Liver (tissue), 3 donors: ENCODE measurements around the gene SLC2A4RG.

ENCODE experiments used
- ATF3 ChIP-seq: IDR thresholded peaks from 2 replicates; pipeline ENCODE4 v1.6.1; 2016; ENCODE audit warnings: antibody characterized with exemption
- CTCF ChIP-seq: fragments of 150-350 bp; IDR thresholded peaks from 2 replicates; pipeline ENCODE4 v1.5.1; 2017; ENCODE audit warnings: improper control_type of control experiment, low read depth, low read length; ENCODE audit not compliant: missing input control
- FOXA1 ChIP-seq: IDR thresholded peaks from 2 replicates; pipeline ENCODE4 v1.6.1; 2016; ENCODE audit warnings: antibody characterized with exemption
- MAX ChIP-seq: IDR thresholded peaks from 2 replicates; pipeline ENCODE4 v1.6.1; 2016; ENCODE audit warnings: antibody characterized with exemption
- NR2F2 ChIP-seq: IDR thresholded peaks from 2 replicates; pipeline ENCODE4 v1.6.1; 2016; ENCODE audit warnings: antibody characterized with exemption
- RAD21 ChIP-seq, 2 donors: IDR thresholded peaks; 2 replicates each; pipeline ENCODE4 v1.6.1; 2016; ENCODE audit warnings: antibody characterized with exemption in 2 of 2, mild to moderate bottlenecking in 2 of 2
- REST ChIP-seq: IDR thresholded peaks from 2 replicates; pipeline ENCODE4 v1.6.1; 2016; ENCODE audit warnings: antibody characterized with exemption, mild to moderate bottlenecking
- SP1 ChIP-seq: IDR thresholded peaks from 2 replicates; pipeline ENCODE4 v1.6.1; 2018; ENCODE audit warnings: antibody characterized with exemption, mild to moderate bottlenecking
- YY1 ChIP-seq: IDR thresholded peaks from 2 replicates; pipeline ENCODE4 v1.6.1; 2016; ENCODE audit warnings: antibody characterized with exemption, mild to moderate bottlenecking
- ZBTB33 ChIP-seq: IDR thresholded peaks from 2 replicates; pipeline ENCODE4 v1.6.1; 2016; ENCODE audit warnings: antibody characterized with exemption
- donor health status: healthy.
- donor health status: healthy.

- TF ChIP-seq SP1: no peak
- TF ChIP-seq CTCF: no peak
- TF ChIP-seq NR2F2: no peak
- TF ChIP-seq FOXA1: no peak
- no peak for TF ChIP-seq RAD21 (IDR thresholded peaks at IDR 0.05)
- TF ChIP-seq ZBTB33: no peak
- no peak for TF ChIP-seq ATF3
- TF ChIP-seq MAX: no peak
- TF ChIP-seq YY1: no peak
- no peak for TF ChIP-seq REST
Observed at GRCh38 chr20:63697357-63697867, 42.2 kb upstream of the SLC2A4RG start.
